GM21381 (cell line): ENCODE data around the gene CACNA2D2.

Experiments
- ATAC-seq: cut with Tn5 transposase; IDR thresholded peaks from one replicate; pipeline ENCODE4 v1.9.1; 2021; ENCODE audit warnings: mild to moderate bottlenecking, moderate library complexity; ENCODE audit not compliant: unreplicated experiment

CACNA2D2 gene

DNA sequence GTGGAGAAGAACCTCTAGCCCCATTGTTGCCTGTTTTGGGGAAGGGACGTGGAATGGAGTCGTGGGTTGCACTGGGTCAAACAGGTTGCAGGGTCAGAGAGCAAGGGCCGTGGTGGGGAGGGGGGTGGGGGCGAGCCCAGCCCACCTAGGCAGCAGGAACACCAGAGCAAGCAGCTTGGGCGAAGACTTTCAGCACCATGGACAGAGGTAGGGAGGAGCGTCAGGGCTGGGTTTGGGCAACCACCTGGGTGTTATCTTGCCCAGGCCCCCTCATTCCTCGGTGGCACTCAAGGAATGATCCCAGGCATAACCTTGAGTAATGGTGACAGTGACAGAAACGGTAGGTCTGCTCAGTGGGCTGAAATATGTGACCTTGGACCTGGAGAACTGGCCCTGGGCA, 98.2 kb downstream of the CACNA2D2 start:
- no peak for ATAC-seq

DNA sequence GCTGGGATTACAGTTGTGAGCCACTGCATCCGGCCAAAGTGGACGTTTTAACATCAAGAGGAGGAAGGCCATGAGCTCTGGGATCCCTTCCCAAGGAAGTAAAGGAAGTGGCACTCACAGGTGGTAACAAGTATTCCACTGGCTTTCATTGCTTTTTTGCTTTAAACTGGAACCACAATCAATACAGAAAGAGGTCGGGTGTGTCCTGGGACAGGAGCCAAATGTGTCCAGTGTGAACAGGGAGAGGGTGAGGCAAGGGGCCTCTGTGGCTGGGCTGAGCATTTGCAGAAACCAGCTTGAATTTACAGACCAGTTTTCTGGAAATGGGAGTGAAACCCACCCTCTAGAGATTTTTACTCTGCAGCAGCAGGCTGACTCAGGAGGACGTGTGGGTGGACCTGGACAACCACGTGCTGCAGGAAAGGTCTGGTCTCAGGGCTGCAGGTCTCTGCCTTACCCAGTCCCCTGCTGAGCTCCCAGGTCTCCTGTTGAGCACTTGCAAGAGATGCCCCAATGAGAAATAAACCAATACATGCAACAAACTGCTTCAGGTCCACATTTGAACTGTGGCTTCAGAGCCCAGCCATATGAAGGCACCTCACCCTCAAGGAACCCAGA, 101.3 kb downstream of the CACNA2D2 start:
- ATAC-seq: no peak

DNA sequence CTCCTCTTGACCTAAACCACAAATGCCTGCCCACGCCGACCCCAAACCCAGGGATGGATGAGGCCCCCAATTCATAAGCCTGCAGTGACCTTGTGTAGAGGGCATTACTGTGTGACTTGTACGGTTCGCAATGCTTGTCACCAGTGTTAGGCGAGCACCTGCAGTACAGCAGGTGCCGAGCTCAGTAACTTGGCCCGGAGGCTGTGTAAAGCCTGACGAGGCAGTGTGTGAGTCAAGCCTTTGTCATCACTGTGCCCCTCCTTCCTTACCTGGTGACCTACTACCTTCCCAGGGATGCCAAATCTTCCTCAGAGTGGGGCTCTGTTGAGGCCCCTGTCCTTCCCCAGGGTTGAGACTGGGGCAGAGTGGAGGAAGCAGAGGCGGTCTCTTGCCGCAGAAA, 106.9 kb downstream of the CACNA2D2 start:
- ATAC-seq: no peak

DNA sequence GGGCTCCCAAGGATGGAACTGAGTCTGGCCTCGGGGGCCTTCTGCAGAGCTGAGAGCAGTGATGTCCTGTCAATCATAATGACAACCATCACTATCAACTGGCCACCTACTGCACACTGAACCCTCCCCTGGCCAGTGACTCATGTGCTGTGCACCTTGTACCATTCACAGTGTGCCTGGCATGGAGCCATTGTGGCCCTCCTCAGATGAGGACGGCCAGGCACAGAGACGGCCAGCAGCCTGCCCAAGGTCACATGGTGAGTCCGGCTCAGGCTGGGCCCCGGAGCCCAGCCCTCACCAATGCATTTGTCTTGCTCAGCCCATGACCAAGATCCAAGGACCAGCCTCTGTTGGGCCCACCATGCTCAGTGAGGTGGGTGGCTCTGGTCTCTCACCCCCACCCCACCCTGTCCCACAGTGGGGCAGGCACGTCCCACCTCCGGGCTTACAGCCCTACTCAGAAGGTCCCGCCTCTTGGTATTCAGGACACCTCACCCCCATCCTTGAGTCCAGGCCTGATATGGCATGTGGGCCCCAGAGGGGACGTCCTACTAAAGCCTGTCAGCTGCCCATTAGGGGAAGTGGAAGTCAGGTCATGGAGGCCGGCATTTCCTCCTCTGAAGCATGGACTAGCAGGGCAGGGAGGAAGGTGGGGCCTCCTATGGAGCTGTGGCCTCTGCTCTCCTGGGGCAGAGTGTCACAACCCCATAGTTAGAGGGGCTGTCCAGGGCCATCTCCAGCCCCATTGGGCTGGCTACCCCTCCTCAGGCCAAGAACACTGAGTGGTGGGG, 108.2 kb downstream of the CACNA2D2 start:
- no peak for ATAC-seq

DNA sequence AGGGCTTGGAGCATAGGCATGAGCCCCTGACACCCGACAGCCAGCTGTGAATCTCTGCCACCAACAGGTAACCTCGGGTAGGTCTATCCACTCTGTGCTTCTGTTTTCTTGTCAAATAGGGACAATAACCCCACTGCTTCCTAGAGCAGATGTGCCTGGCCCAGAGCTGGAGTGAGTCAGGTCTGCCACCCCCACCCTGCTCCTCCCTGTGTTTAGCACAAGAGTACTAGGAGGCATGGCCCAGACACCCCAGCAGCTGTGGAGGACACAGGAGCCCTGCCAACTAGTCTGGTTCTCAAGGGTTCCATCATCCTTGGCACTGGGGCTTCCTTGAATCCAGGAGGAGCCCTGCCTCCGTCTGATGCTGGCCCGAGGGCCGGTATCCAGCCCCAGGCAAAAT, 110.4 kb downstream of the CACNA2D2 start:
- ATAC-seq: no peak

DNA sequence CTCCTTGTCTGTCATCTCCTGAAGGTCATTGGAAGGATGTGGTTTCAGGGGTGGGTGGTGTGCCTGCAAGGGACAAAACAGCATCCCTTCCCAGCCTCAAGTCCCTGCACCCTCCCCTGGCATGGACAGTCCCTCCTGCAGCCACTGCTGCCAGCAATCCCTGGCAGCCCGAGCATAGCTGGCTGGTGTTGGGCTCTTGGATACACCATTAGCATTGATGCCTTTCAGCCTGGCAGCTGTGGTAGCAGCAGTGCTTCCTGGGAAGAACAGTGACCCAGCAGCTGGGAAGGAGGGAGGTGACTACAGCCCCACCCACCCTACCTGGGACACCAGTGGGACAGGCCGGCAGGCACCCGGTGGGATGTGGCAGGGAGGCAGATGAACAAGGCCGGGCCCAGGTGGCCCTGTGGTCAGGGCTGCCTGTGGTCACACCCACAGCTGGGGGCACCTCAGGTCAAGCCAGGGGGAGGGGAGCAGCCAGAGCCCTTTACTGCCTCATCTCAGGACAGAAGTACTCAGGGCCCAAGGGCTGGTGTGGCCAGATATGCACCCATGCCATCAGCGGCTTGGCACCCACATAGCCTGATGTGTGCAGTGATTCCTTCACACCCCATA, 111.2 kb downstream of the CACNA2D2 start:
- ATAC-seq: no peak

DNA sequence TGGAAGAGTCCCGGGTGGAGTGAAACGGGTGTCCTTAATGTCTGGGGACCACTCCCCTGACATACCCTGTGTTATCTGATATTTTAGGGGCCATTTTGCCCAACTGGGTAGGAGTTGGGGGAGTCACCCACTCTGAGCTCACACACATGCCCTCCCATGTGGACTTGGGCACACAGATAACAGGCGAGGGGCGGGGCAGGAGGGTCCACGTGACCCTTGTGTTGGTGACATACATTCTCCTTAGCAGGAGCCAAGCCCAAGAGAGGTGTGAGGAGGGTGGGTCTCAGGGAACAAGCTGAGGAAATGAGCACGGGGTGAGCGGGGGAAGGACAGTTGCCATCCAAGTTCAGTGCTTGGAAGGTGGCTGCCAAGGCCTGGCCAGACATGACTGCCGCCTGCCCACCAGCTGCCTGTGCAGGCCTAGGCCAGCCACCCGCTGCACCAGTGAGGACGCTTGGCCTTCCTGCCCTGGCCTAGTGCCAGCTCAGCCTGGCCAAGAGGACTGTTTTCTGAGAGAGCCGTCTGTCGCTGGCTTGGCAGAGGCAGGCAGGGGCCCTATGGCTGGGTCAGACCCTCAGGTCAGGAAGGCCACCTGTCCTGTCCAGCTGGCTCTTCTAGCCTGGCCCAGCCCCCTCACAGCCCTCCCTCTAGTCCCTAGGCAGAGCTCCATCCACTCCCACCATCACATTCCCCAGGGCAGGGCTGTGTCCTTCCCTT, 112.8 kb downstream of the CACNA2D2 start:
- ATAC-seq: no peak

DNA sequence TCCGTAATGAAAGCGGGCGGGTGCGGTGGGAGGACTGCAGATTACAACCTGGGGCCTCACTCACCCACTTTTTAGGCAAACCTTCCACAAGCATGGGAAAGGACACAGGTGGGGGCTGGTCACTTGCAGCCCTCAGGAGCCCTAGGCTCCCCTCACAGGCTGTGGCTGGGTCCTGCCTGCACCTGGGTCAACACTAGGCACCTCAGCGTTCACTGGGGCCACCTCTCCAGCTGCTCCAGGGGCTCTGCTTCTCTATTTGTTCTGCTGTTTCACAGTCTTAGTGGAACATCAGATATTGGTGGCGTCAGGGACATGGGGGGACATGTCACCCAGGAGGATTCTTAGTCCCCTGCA, 114.0 kb downstream of the CACNA2D2 start:
- no peak for ATAC-seq

DNA sequence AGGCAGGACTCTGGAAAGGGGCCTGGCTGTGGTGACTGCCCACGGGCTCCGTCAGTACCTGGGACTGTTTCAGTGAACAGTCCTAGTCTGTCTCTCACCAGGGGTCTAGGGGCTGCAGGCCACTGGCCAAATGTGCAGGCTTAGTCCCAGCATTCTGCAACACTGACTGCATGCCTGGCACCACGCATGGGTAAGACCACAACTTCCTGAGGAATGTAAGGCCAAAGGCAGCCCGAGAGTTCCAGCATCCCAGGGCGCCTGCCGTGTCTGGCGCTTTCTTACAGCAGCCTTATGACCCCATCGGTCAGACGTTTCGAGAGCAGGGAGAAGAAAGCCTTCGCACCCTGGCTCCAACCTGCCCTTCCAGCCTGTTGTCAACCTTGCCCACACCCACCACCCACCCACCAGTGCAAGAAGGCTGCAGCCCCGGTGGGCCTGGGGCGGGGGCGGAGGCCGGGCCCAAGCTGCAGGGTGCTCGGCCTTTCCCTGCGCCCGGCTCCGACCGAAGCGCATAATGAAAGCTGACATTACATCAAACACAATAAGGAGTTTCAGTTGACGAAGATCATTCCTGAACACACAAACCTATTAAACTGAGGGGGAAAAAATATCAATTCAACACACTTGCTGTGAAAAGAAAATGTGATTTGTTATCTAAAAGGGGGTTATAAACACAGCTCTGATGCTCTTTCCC, 114.6 kb downstream of the CACNA2D2 start:
- ATAC-seq: no peak

DNA sequence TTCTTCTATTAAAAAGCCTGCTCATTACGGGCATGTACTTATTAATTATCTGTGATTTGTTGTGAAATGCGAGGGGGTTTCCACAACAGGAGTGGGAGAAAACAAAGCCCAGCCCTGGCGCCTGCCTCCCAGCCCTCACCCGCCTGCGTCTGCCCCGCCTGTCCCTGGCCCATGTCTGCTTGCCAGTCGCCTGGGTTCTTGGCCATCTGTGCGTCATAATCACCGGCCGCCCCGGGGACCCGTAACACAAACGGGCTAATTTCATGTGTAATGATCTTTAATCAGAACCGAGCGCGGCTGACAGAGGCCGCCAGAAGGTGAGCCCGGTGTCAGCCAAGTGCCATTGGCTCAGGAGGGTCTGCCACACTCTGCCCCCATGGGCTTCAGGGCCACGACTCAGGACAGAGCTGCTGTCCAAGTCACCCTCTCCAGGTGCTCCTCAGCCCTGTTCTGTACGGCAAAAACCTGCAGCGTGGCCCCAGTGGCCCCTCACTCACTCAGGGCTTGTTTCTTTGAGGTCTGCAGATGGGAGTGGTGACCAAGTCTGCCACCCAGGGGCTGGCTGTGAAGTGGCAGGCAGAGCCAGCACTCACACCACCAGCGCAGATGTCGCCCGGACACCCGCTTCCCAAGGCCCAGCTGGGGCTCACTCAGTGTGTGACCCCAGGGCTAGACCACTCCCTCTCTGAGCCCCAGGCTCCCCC, 115.3 kb downstream of the CACNA2D2 start:
- no peak for ATAC-seq

DNA sequence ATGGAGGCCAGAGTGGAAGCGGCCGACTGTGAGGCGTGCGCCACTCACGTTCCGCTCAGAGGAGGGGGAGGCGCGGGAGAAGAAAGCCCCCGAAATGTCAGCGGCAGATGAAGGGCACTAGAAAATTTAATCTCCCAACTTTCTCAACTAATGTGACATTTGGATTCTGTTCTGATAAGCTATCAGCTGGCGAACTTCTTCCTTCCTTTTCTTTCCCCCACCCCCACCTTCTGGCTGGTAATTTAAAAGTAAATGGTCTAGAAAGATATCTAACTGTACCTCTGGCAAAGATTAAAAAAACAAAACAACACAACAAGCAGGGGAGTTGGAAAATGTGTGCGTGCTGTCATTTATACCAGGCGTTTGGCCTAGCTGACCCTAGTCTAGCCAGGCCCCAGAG, 117.7 kb downstream of the CACNA2D2 start:
- ATAC-seq: no peak

DNA sequence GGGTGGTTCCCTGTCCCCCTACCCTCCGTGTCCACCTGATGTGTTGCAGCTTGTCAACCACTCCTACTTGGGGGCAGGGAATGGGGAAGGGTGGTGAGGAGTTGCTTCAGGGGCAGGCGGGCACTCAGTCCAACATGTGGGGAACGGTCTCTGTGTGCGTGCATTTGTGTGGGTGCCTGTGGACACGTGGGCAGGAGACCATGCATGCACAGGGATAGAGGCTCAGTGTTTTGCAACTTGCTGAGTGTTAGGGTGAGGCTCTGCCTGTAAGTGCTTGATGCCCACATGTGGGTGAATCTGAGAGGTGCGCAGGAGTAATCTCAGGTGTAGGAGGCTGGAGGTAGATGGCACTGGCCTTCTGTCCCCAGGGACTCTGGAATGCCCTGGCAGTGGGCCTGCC, 119.7 kb downstream of the CACNA2D2 start:
- ATAC-seq: no peak

DNA sequence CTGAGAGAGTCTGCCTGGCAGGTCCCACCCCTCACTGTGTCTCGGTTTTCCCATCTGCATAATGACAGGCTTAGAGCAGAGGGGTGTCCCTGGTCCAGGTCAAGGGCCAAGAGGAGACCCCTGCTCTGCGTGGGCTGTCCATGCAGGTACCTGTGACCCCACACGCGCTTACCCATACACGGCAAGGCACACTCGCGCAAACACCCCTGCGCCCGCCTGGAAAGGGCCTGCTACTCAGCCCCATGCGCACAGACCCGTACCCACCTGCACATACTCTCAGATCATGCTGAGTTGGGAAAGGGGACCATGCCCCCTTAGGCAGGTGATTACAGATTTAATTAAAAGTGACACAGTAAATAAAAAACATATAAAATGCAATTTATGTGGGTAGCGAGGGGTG, 120.7 kb downstream of the CACNA2D2 start:
- ATAC-seq: no peak

DNA sequence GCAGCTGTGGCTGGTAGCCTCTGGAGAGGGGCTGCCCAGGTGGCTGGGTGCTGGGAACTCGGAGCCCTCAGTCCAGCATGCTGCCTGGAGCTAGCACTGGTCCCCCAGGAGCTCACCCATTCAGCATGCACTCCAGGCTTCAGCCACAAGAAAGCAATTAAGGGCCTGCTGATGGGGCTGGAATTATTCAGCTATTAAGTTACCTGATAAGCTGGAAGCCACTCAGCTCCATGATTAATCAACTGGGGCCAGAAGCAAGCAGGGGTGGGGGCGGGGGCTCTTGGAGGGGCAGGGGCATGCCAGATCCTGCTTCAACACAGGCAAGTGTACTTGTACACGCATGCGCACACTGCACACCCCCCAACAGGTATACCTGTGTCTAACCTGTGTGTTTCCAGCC, 122.1 kb downstream of the CACNA2D2 start:
- ATAC-seq: no peak

DNA sequence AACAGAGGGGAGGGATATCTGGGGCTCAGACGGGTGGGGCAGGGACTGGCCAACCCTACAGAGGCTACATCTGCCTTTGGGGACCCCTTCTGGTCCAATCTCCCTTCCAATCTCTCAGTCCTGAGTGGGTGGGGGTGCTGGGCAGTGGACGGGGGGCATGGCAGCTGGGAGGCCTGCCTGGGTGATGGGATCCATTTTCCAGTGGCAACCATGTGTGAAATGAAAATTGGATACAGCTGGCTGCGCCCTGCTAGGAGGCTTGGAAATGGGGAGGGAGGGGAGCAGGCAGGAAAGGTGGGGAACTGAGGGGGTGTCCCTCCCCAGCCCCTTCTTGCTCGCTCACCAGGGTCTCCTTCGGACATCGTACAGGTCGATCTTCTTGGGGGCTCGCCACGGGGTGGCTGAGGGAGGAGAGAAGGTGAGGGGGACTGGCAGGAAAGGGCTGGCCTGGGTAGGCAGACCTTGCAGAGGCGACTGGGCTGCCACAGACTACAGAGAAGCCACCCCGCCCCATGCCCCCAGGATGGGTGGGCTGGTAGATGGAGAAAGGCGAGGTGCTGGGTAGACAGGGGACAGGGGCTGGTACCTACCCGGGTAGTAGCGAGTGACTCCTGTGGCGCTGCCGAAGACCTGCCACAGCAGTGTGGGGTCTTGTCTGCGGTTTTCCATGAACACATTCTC, 122.9 kb downstream of the CACNA2D2 start:
- ATAC-seq: no peak

DNA sequence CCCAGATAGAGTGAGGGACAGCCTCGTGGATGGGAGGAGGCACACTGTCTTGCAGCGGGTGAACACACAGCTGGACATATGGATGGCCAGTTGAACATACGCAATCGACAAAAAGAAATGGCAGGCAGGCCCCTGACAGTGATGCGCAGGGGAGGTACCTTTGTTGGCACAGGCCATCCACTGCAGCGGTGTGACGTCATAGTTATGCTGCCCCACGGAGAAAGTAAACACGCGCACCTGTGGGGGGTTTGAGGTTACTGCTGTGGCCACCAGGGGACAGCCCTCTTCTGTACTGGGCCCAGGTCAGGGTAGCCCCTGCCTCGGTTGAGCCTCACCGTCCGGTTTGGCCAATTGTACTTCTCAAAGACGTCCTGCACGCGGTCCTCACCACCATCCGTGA, 124.7 kb downstream of the CACNA2D2 start:
- ATAC-seq: no peak

DNA sequence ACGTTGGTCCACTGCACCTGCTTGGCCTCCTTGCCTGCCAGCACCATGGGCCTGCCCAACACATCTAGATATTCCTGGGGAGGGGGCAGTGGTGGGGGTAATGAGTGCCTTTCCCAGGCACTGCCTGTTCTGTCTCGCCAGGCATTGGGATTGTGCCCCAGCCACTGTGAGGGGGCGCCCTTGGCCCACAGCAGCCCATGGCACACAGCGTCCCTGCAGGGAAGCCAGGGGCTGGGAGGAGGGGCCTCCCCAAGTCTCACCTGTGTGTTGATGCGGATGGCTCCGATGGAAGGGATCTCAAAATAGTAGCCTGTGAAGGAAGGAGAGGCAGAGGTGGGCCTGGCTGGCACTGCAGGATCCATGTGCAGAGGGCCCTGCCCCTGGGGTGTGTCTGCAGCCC, 125.4 kb downstream of the CACNA2D2 start:
- no peak for ATAC-seq

DNA sequence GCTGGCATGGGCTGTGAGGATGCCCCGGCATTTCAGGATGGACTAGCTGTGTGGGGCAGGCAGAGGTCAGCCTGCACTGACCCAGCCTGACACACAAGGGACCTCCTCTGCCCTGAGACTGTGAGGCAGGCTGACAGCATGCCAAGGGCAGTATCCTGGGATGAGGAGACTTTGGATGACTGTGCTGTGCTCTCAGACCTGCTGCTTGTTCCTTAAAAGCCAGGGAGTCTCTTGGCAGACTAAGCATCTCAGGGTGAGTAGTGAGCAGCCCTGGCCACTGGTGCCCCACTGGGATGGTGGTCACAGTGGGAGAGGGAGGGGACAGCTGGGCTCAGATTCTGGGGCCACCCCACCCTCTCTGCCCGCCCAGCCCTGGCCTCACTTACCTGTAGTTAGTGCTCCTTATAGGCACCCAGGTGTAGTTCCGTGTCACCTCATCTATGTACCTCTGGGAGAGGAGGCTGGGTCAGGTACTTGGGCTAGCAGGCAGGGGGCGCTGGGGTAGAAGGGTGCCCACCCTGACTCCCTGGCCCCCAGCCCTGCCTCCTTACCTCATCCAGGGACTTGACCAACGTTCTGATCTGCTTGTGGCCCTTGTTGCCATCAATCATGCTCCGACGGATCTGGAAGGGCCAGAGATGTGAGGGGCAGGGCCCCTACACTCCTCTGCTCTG, 128.0 kb downstream of the CACNA2D2 start:
- no peak for ATAC-seq
